ENCODE results near the gene PTER.

The PTER gene

GRCh38 chr10:16436758-16437539, at the start of gene PTER:
Gene PTER (plus strand): TSS chr10:16437010. CDS start chr10:16484385, 47,375 bp downstream.
- peak; percentile 100 for DNase-seq

- DNase-seq, result peak; percentile 86
Observed at GRCh38 chr10:16392531-16393069, 44.2 kb upstream of the PTER start.

- DNase-seq, result no peak
Observed at GRCh38 chr10:16393271-16393858, 43.4 kb upstream of the PTER start.

- no peak for DNase-seq
Observed at GRCh38 chr10:16401416-16401815, 35.4 kb upstream of the PTER start.

GRCh38 chr10:16408379-16408778, 28.4 kb upstream of the PTER start:
- DNase-seq, result peak; percentile 70

GRCh38 chr10:16417341-16417740, 19.5 kb upstream of the PTER start:
- DNase-seq, result no peak

GRCh38 chr10:16423599-16423998, 13.2 kb upstream of the PTER start:
- no peak for DNase-seq

GRCh38 chr10:16425449-16425848, 11.4 kb upstream of the PTER start:
- DNase-seq, result no peak

GRCh38 chr10:16429539-16429938, 7.3 kb upstream of the PTER start:
- DNase-seq, result no peak

- DNase-seq, result no peak
Observed at GRCh38 chr10:16436367-16436757, 448 bp upstream of the PTER start.

GRCh38 chr10:16437540-16437894, 707 bp downstream of the PTER start:
- DNase-seq, result no peak

- DNase-seq, result no peak
Observed at GRCh38 chr10:16439295-16439694, 2.5 kb downstream of the PTER start.

GRCh38 chr10:16440396-16441133, 3.8 kb downstream of the PTER start:
- peak; percentile 34 for DNase-seq

- DNase-seq, result peak; percentile 47
Observed at GRCh38 chr10:16441173-16441840, 4.5 kb downstream of the PTER start.

GRCh38 chr10:16442914-16443313, 6.1 kb downstream of the PTER start:
- peak; percentile 51 for DNase-seq

- DNase-seq, result no peak
Observed at GRCh38 chr10:16445770-16446469, 9.1 kb downstream of the PTER start.

- no peak for DNase-seq
Observed at GRCh38 chr10:16449454-16449853, 12.6 kb downstream of the PTER start.

- no peak for DNase-seq
Observed at GRCh38 chr10:16458166-16458955, 21.6 kb downstream of the PTER start.

GRCh38 chr10:16459423-16459939, 22.7 kb downstream of the PTER start:
- no peak for DNase-seq

- DNase-seq, result no peak
Observed at GRCh38 chr10:16466001-16466400, 29.2 kb downstream of the PTER start.

GRCh38 chr10:16470747-16471146, 33.9 kb downstream of the PTER start:
- DNase-seq, result no peak
